ENCODE results near the gene ANKRD42. TPM values are rescaled to one million over a fixed set of nuclear protein-coding genes. Genes with fewer than 3 reads are reported as not detected.

The ANKRD42 gene
- total and polyA plus RNA-seq, 9 of the 15 experiments (the other 6 are each of a cell fraction or from before 2014, with no cell fraction given): 2.8 to 9.1 (median 6.1) TPM

- TF ChIP-seq TCFL5 (CRISPR knock-in tag; conservative IDR thresholded peaks at IDR 0.05): 0 out of 2 replicates have a peak, but pooled peaks have one; percentile 22
- no peak for TF ChIP-seq ZZZ3 (IDR thresholded peaks at IDR 0.05)
- no peak for TF ChIP-seq ZNF263 (CRISPR knock-in tag; IDR thresholded peaks at IDR 0.05; ENCODE audit: borderline replicate concordance)
- TF ChIP-seq NFRKB (IDR thresholded peaks at IDR 0.05; ENCODE audit: low read depth): no peak
- TF ChIP-seq ZNF639 (CRISPR knock-in tag; conservative IDR thresholded peaks at IDR 0.05 in 1 of 2, IDR thresholded peaks at IDR 0.05 in 1 of 2): peak in 1 of 2 experiments; percentile 17; a peak in 1 of 4 replicates
- no peak for TF ChIP-seq HDAC6 (IDR thresholded peaks at IDR 0.05; ENCODE audit: low read depth, low read length)
- TF ChIP-seq PHTF2 (CRISPR knock-in tag; IDR thresholded peaks at IDR 0.05): no peak
- no peak; a peak in 1 of 4 replicates for TF ChIP-seq FOXA3 (CRISPR knock-in tag; conservative IDR thresholded peaks at IDR 0.05 in 1 of 2, IDR thresholded peaks at IDR 0.05 in 1 of 2)
- TF ChIP-seq ZNF12 (CRISPR knock-in tag; IDR thresholded peaks at IDR 0.05): no peak
- no peak for TF ChIP-seq TCF7 (IDR thresholded peaks at IDR 0.05; ENCODE audit: borderline replicate concordance)
- no peak for TF ChIP-seq TBL1XR1 (IDR thresholded peaks at IDR 0.05; ENCODE audit: low read length in 2 of 2)
- TF ChIP-seq ZNF830 (CRISPR knock-in tag; IDR thresholded peaks at IDR 0.05): no peak
- TF ChIP-seq JUN (IDR thresholded peaks at IDR 0.05; ENCODE audit: borderline replicate concordance, low read depth, low read length): 0 out of 2 replicates have a peak, but pooled peaks have one; percentile 3
- TF ChIP-seq JUN (CRISPR knock-in tag; IDR thresholded peaks at IDR 0.05; ENCODE audit: borderline replicate concordance): no peak
- TF ChIP-seq POLR2AphosphoS2 (IDR thresholded peaks at IDR 0.05; ENCODE audit: low read length): no peak
- TF ChIP-seq FOXK2 (conservative IDR thresholded peaks at IDR 0.05 in 1 of 2, IDR thresholded peaks at IDR 0.05 in 1 of 2; ENCODE audit: low read depth in 2 of 2): peak; percentile 59 to 83; a peak in 2 of 4 replicates
- TF ChIP-seq ETV6 (IDR thresholded peaks at IDR 0.05; ENCODE audit: borderline replicate concordance in 1 of 2, low read depth in 2 of 2, low read length in 1 of 2): no peak; a peak in 1 of 4 replicates
- TF ChIP-seq ETV6 (CRISPR knock-in tag; IDR thresholded peaks at IDR 0.05; ENCODE audit: borderline replicate concordance): no peak
- no peak for TF ChIP-seq ZNF589 (CRISPR knock-in tag; IDR thresholded peaks at IDR 0.05; ENCODE audit: low read depth)
- no peak for TF ChIP-seq THRA (IDR thresholded peaks at IDR 0.05)
- TF ChIP-seq ZNF444 (CRISPR knock-in tag; IDR thresholded peaks at IDR 0.05): no peak
- TF ChIP-seq SIN3A (IDR thresholded peaks at IDR 0.05; ENCODE audit: borderline replicate concordance in 2 of 2, control insufficient read depth in 1 of 2, low read depth in 2 of 2, low read length in 2 of 2): peak; percentile 30 to 74; a peak in 2 of 4 replicates
- TF ChIP-seq NFE2 (IDR thresholded peaks at IDR 0.05; ENCODE audit: low read depth): no peak
- TF ChIP-seq PHB2 (IDR thresholded peaks at IDR 0.05; ENCODE audit: low read depth): no peak
- no peak for TF ChIP-seq ZNF217 (CRISPR knock-in tag; IDR thresholded peaks at IDR 0.05)
- TF ChIP-seq RBM34 (IDR thresholded peaks at IDR 0.05; ENCODE audit: borderline replicate concordance, insufficient read depth, low read length): no peak
Measured at GRCh38 chr11:83156144-83156995, 37.1 kb upstream of the ANKRD42 start (continued).
